Panc1 (cell line): Measurements from ENCODE around the gene USP44.

ENCODE experiments used
- CTCF ChIP-seq: fragments of 450-650 bp; IDR thresholded peaks from 2 replicates; pipeline ENCODE4 v1.5.1; 2017; ENCODE audit warnings: mild to moderate bottlenecking
- POLR2AphosphoS5 ChIP-seq: IDR thresholded peaks from 2 replicates; pipeline ENCODE4 v1.6.1; 2012; ENCODE audit warnings: mild to moderate bottlenecking, low read depth, low read length, moderate library complexity

- no peak for TF ChIP-seq POLR2AphosphoS5
- TF ChIP-seq CTCF: no peak
These were observed 8.0 kb downstream of the USP44 start for GRCh38 chr12:95543305-95543704.
